Measurements from ENCODE around the gene VGLL2. TPM values are rescaled to one million over a fixed set of nuclear protein-coding genes. Genes with fewer than 3 reads are reported as not detected.
A peak's percentile ranks its signal among the peaks of the same experiment; 100 is the strongest.

The VGLL2 gene
- total RNA-seq, 1 experiment from 2014 or later = not detected

DNA sequence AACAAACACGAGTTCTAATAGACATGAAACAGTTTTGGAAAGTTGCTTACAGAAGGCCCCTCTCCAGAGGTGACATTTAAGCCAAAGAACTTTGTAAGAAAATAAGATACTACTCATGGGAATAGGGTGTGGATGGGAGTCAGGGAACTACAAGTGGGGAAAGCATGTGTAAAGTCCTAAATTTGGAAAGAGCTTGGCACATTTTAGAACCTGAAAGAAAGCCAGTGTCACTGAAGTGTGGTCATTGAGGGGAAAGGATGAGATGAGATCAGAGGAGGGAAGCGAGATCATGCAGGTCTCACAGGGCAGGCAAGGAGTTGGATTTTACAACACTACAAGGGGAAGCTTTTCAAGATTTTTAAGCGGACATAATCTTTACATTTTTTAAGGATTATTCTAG is 38.0 kb downstream of the VGLL2 start:
- in situ Hi-C loops (cut with HindIII; ENCODE audit: low pct_unique_long_range_greater_than_20kb, low sequenced_read_pairs) = no loop called here
- no peak for DNase-seq (ENCODE audit: low read depth, low spot score)

DNA sequence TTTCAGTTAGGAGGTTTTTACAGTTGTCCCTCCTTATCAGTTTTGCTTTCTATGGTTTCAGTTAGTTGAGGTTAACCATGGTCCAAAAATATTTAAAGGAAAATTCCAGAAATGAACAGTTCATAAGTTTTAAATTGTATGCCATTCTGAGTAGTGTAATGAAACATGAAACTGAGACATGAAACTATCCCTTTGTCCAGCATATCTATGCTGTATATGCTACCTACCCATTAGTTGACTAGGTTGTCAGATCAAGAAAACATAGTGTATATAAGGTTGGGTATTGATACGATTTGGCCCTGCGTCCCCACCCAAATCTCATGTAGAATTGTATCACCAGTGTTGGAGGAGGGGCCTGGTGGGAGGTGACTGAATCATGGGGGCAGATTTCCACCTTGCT is 39.1 kb downstream of the VGLL2 start:
- no peak for DNase-seq (ENCODE audit: low read depth, low spot score)
- in situ Hi-C loops (cut with HindIII; ENCODE audit: low pct_unique_long_range_greater_than_20kb, low sequenced_read_pairs) = no loop called here

DNA sequence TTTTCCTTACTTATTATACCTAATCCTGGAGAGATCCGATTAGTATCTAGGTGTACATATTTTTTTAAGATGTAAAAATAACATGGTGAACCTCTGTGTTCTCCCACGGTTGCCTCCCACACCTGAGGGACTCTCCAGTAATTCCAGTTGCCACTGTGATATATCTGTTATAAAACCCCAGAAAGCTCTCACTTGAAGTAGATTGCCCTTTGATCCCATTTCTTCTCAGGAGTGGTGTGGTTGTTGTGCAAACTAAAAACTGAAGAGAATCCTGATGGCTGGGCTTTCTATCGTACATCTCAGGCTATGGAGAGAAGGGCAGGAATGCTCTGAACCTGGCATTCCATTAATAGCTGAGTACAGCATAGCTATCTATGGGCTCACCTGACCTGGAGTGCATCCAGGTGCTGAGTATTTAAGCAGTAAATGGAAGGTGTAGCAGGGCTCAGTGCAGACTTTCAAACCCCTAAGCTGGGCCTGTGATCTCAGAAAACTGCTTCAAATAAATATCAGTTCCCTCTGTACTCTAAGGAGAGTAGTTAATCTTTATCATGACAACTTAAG is 41.0 kb downstream of the VGLL2 start:
- in situ Hi-C loops (cut with HindIII; ENCODE audit: low pct_unique_long_range_greater_than_20kb, low sequenced_read_pairs) = no loop called here
- DNase-seq (ENCODE audit: low read depth, low spot score) = no peak

DNA sequence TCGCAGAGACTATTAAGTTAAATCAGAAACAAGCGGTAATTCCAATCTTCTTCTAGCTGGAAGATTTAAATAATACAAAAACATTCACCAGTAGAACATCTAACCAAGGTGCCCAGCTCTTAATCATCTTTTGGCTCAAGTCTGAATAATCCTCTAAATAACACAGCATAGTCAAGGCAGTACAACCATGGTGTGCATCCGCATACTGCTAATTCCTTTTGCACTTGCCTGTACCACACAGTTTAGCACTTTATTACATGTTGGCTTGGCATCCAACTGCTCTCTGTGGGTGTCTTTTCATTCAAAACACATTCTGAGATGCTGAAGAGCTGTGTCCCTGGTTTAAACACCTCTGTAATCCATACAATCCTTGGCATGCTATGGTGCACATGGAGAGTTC is 42.3 kb downstream of the VGLL2 start:
- no peak for DNase-seq (ENCODE audit: low read depth, low spot score)
- in situ Hi-C loops (cut with HindIII; ENCODE audit: low pct_unique_long_range_greater_than_20kb, low sequenced_read_pairs) = no loop called here

DNA sequence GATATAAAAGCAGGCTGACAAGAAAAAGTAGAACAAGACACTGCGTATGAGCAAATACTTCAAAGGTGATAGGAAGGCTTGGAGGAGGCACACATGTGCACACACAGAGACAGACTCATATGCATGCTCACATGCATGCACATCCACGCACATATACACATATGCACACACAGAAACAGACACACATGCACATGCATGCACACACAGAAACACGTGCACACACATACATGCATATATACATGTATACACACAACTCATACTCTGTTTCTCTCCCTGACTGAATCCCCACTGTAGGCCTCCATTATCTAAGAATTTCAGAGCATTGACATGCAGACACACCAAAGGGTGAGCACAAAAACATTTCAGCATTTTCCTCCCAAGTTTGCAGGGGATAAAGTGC is 43.7 kb downstream of the VGLL2 start:
- no peak for DNase-seq (ENCODE audit: low read depth, low spot score)
- in situ Hi-C loops (cut with HindIII; ENCODE audit: low pct_unique_long_range_greater_than_20kb, low sequenced_read_pairs) = no loop called here

DNA sequence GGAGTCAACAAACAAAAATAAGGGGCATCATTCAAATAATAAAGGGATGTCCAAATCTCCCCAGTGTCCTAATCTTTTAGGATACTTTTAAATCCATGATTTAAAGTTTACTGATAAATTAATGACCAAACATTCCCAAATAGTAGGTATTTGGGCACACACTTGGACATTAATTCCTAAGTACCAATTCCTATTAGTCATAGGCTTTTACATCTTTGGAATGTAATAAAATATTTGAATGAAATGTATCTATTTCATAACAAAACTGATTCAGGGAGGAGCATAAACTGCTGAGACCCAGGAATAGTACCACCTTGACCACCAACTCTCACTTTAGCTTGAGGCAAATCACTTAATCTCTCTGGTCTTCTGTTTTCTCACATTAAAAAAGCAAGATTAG is 44.3 kb downstream of the VGLL2 start:
- in situ Hi-C loops (cut with HindIII; ENCODE audit: low pct_unique_long_range_greater_than_20kb, low sequenced_read_pairs) = no loop called here
- no peak for DNase-seq (ENCODE audit: low read depth, low spot score)

DNA sequence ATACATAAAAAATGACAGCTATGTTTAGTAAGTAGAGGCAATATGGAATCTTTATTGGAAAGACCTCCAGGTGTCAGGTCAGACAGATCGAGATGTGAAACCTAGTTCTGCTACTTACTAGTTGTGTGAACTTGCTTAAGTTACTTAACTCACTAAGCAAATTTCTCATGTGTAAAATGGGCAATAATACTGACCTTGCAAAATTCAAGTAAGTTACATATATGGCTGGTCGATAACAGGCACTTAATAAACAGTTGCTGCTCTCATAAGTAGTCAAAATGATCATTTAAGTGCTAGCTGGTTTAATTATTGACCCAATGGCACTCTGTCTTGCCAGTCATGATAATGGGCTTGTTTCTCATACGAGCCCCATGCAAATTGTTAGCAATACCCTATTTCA is 46.0 kb downstream of the VGLL2 start:
- DNase-seq (ENCODE audit: low read depth, low spot score) = no peak
- in situ Hi-C loops (cut with HindIII; ENCODE audit: low pct_unique_long_range_greater_than_20kb, low sequenced_read_pairs) = no loop called here

DNA sequence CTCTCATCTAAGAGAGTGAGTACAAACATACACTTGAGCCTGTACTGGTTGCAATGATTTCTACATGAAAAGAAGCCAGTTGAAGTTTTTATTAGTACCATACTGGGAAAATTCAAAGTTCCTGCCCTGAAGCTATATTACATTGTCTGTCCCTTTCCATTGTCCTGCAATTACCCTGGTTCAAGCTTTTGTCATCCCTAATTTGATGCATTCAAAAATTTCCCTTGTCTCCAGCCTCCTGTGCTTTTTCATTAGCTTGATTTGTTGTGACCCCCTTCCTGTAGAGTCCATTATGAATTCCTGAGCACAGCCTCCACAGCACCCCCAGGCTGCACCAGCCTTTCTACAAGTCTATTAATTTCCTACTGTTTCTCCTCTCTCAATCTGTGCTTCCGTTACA is 46.4 kb downstream of the VGLL2 start:
- in situ Hi-C loops (cut with HindIII; ENCODE audit: low pct_unique_long_range_greater_than_20kb, low sequenced_read_pairs) = no loop called here
- no peak for DNase-seq (ENCODE audit: low read depth, low spot score)

DNA sequence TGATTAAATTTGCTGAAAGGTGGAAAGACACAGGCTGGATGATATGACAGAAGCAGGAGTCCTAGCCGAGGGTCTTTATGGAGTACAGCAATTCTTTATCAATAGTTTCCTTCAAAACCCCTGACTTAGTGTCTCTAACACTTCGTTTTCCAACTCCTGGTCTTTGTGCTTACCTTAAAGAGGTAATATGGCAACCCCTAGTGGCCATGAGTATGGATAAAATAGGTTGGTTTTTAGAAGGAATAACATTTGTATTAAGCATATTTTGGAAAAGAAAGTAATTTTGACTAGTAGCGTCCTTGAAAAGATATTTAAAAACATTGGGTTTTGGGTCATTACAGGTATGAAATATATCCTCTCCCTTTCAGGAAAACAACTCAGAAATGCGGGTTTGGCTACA is 51.9 kb downstream of the VGLL2 start:
- in situ Hi-C loops (cut with HindIII; ENCODE audit: low pct_unique_long_range_greater_than_20kb, low sequenced_read_pairs) = no loop called here
- peak; percentile 55 for DNase-seq (ENCODE audit: low read depth, low spot score)

Small RNA genes within 50 kb of the gene (small RNA-seq; reads per million reads assigned to genes)
- 0 reads per million in 2 experiments for gene RN7SKP18

Other genes starting within 250 kb of the VGLL2 start
- gene ROS1, start 160.4 kb downstream of the VGLL2 start, total RNA-seq (2014; rRNA removed; shearing (Covaris generic)) = not detected in 2 replicates
- gene DCBLD1, start 217.1 kb downstream of the VGLL2 start, total RNA-seq (2014; rRNA removed; shearing (Covaris generic)) = 6.5 and 10.1 TPM in 2 replicates